Spleen (tissue), 7 donors: ENCODE data around the gene LUC7L3.

ENCODE experiments used
- CTCF ChIP-seq, 11 experiments: fragments of 200-600 bp in 7 of 11; fragments of 450-650 bp in 4 of 11; sonication (generic) in 4 of 11; IDR thresholded peaks in 8 of 11; conservative IDR thresholded peaks in 3 of 11; 1 replicate in 7 of 11; 2 replicates in 4 of 11; pipeline versions ENCODE4 v1.4.0 to v1.8.0; 2016 to 2021; ENCODE audit warnings: antibody characterized with exemption in 11 of 11, inconsistent platforms in 4 of 11, mild to moderate bottlenecking in 1 of 11
- POLR2A ChIP-seq, 3 donors: fragments of 450-650 bp; IDR thresholded peaks; one replicate each; pipeline ENCODE4 v1.5.1; 2017; ENCODE audit warnings: antibody characterized with exemption in 3 of 3, mild to moderate bottlenecking in 1 of 3
- POLR2AphosphoS5 ChIP-seq, 3 donors: sonication (generic); formaldehyde crosslinking; IDR thresholded peaks; one replicate each; pipeline ENCODE4 v1.5.1; 2017; ENCODE audit warnings: antibody characterized with exemption in 3 of 3
- donor health status: DM: no; HTN: no; CAD: no; lungs with moderate emphysema.
- donor health status: DM: no; HTN: no; CAD: no.
- donor health status: DM: no; HTN: no; CAD: no.

- no peak for TF ChIP-seq CTCF (IDR thresholded peaks at IDR 0.05 in 8 of 11, conservative IDR thresholded peaks at IDR 0.05 in 3 of 11)
- TF ChIP-seq POLR2A (IDR thresholded peaks at IDR 0.05), result no peak
- TF ChIP-seq POLR2AphosphoS5 (IDR thresholded peaks at IDR 0.05), result no peak
Observed at GRCh38 chr17:50767446-50767845, 48.0 kb downstream of the LUC7L3 start, which contains the start of gene ANKRD40CL.
